ENCODE measurements around the gene SYP.

- TF ChIP-seq POLR2A (IDR thresholded peaks at IDR 0.05; ENCODE audit: low read depth, low read length) (no peak), TAF1 (IDR thresholded peaks at IDR 0.05; ENCODE audit: low read depth, low read length) (no peak), PAX5 (IDR thresholded peaks at IDR 0.05; ENCODE audit: insufficient read depth, low read length, severe bottlenecking) (no peak), POLR2AphosphoS5 (IDR thresholded peaks at IDR 0.05; ENCODE audit: low read depth, low read length) (no peak), SPI1 (IDR thresholded peaks at IDR 0.05; ENCODE audit: low read depth, low read length) (no peak)
Measured at GRCh38 chrX:49147936-49148335, 52.1 kb downstream of the SYP start.
